HepG2 (cell line): Measurements from ENCODE around the gene ZNF345. TPM values are rescaled to one million over a fixed set of nuclear protein-coding genes. Genes with fewer than 3 reads are reported as not detected.
A peak's percentile ranks its signal among the peaks of the same experiment; 100 is the strongest.

Experiments
- ARNT2 ChIP-seq: sonication (generic); formaldehyde crosslinking; IDR thresholded peaks from 2 replicates; pipeline ENCODE4 v1.8.0; 2022; ENCODE audit warnings: mild to moderate bottlenecking, low read depth, missing genetic modification reagents, moderate library complexity
- BHLHE40 ChIP-seq: IDR thresholded peaks from 2 replicates; pipeline ENCODE4 v1.6.1; 2011; ENCODE audit warnings: low read length, improper control_type of control experiment
- CBX5 ChIP-seq: sonication (generic); formaldehyde crosslinking; IDR thresholded peaks from 2 replicates; pipeline ENCODE4 v1.4.0; 2020; ENCODE audit warnings: missing genetic modification reagents, borderline replicate concordance
- FOXM1 ChIP-seq: sonication (generic); formaldehyde crosslinking; IDR thresholded peaks from 2 replicates; pipeline ENCODE4 v1.5.0; 2020; ENCODE audit warnings: missing genetic modification reagents
- HES4 ChIP-seq: sonication (generic); formaldehyde crosslinking; IDR thresholded peaks from 2 replicates; pipeline ENCODE4 v1.9.0; 2021; ENCODE audit warnings: mild to moderate bottlenecking, missing genetic modification reagents, borderline replicate concordance
- HNF1B ChIP-seq: sonication (generic); formaldehyde crosslinking; IDR thresholded peaks from 2 replicates; pipeline ENCODE4 v1.5.1; 2020; ENCODE audit warnings: mild to moderate bottlenecking, moderate library complexity, missing genetic modification reagents
- HNF4G ChIP-seq, 2 experiments: sonication (generic) in 1 of 2; formaldehyde crosslinking in 1 of 2; IDR thresholded peaks; 2 replicates each; pipeline versions ENCODE4 v1.4.0 to v1.6.1; 2011 to 2020; ENCODE audit warnings: borderline replicate concordance in 2 of 2, low read depth in 2 of 2, mild to moderate bottlenecking in 2 of 2, low read length in 1 of 2, missing genetic modification reagents in 1 of 2, moderate library complexity in 1 of 2
- IRX3 ChIP-seq: sonication (generic); formaldehyde crosslinking; IDR thresholded peaks from 2 replicates; pipeline ENCODE4 v1.8.1; 2023; ENCODE audit warnings: mild to moderate bottlenecking, low read depth, missing genetic modification reagents, borderline replicate concordance
- NCOA2 ChIP-seq: sonication (generic); formaldehyde crosslinking; IDR thresholded peaks from 2 replicates; pipeline ENCODE4 v1.8.0; 2022; ENCODE audit warnings: inconsistent platforms
- NFE2L1 ChIP-seq: sonication (generic); formaldehyde crosslinking; IDR thresholded peaks from 2 replicates; pipeline ENCODE4 v1.4.0; 2020; ENCODE audit warnings: missing genetic modification reagents, mild to moderate bottlenecking, borderline replicate concordance
- PHF21A ChIP-seq: sonication (generic); formaldehyde crosslinking; IDR thresholded peaks from 2 replicates; pipeline ENCODE4 v1.5.0; 2020; ENCODE audit warnings: mild to moderate bottlenecking, missing genetic modification reagents
- ZC3H4 ChIP-seq: sonication (generic); formaldehyde crosslinking; IDR thresholded peaks from 2 replicates; pipeline ENCODE4 v1.4.0; 2020; ENCODE audit warnings: missing genetic modification reagents, borderline replicate concordance
- ZFYVE20 ChIP-seq: sonication (generic); formaldehyde crosslinking; IDR thresholded peaks from 2 replicates; pipeline ENCODE4 v1.8.0; 2023; ENCODE audit warnings: low read depth, mild to moderate bottlenecking, moderate library complexity, missing genetic modification reagents, borderline replicate concordance
- ZNF10 ChIP-seq: sonication (generic); formaldehyde crosslinking; IDR thresholded peaks from 2 replicates; pipeline ENCODE4 v1.4.0; 2020; ENCODE audit warnings: mild to moderate bottlenecking, low read depth, missing genetic modification reagents, borderline replicate concordance
- ZNF207 ChIP-seq: fragments of 450-650 bp; IDR thresholded peaks from 2 replicates; pipeline ENCODE4 v1.6.1; 2016; ENCODE audit warnings: antibody characterized with exemption, borderline replicate concordance
- ZNF446 ChIP-seq: sonication (generic); formaldehyde crosslinking; IDR thresholded peaks from 2 replicates; pipeline ENCODE4 v1.5.0; 2020; ENCODE audit warnings: mild to moderate bottlenecking, missing genetic modification reagents
- ZNF549 ChIP-seq: sonication (generic); formaldehyde crosslinking; IDR thresholded peaks from 2 replicates; pipeline ENCODE4 v1.5.0; 2020; ENCODE audit warnings: missing genetic modification reagents
- ZNF644 ChIP-seq: IDR thresholded peaks from 2 replicates; pipeline ENCODE4 v1.6.1; 2016; ENCODE audit warnings: low read depth
- ZNF724P ChIP-seq: sonication (generic); formaldehyde crosslinking; IDR thresholded peaks from 2 replicates; pipeline ENCODE4 v1.8.0; 2022; ENCODE audit warnings: missing genetic modification reagents, borderline replicate concordance
- ZSCAN31 ChIP-seq: sonication (generic); formaldehyde crosslinking; IDR thresholded peaks from 2 replicates; pipeline ENCODE4 v1.5.0; 2020; ENCODE audit warnings: low read depth, mild to moderate bottlenecking, missing genetic modification reagents
- polyA plus RNA-seq, 8 experiments: library from polyadenylated mRNA; depleted of rRNA in 3 of 8; stranded (reverse) in 7 of 8; unstranded in 1 of 8; fragments of >200 nt; fragmentation: Illumina TruSeq in 4 of 8; extraction: Trizol in 4 of 8; gene quantifications; 2 replicates each; pipeline versions ENCODE4 v1.2.1 to v1.2.3, GENCODE V29; 2011 to 2016; ENCODE audit warnings: low read depth in 4 of 8, missing spikeins in 1 of 8, mixed read lengths in 1 of 8; ENCODE audit not compliant: insufficient read depth in 1 of 8
- total RNA-seq, 5 experiments: library from RNA; depleted of rRNA; stranded (reverse); fragments of >200 nt; fragmentation: Illumina TruSeq; extraction: Trizol; gene quantifications; 2 replicates each; pipeline ENCODE4 v1.2.3, GENCODE V29; 2016; ENCODE audit warnings: low read depth in 1 of 5
- TF ChIP-seq, protein P1 (sequence below): sonication (generic); formaldehyde crosslinking; IDR thresholded peaks from 2 replicates; pipeline ENCODE4 v1.8.0; 2022; ENCODE audit warnings: missing genetic modification reagents, low read depth, mild to moderate bottlenecking, borderline replicate concordance
- TF ChIP-seq, protein P2 (sequence below): sonication (generic); formaldehyde crosslinking; IDR thresholded peaks from 2 replicates; pipeline ENCODE4 v1.8.1; 2023; ENCODE audit warnings: missing genetic modification reagents, inconsistent platforms, borderline replicate concordance
- TF ChIP-seq, protein P3 (sequence below): sonication (generic); formaldehyde crosslinking; IDR thresholded peaks from 2 replicates; pipeline ENCODE4 v1.8.0; 2022; ENCODE audit warnings: mild to moderate bottlenecking, missing genetic modification reagents, moderate library complexity

Gene ZNF345
- total and polyA plus RNA-seq, 2 of the 13 experiments (the other 11 are each of a cell fraction or from before 2014, with no cell fraction given) = 2.6 to 2.9 TPM

GRCh38 chr19:36849701-36850558 is 746 bp upstream of the ZNF345 start (continued):
- TF ChIP-seq ZNF644 (CRISPR knock-in tag) = no peak
- no peak for TF ChIP-seq NFE2L1 (CRISPR knock-in tag)
- TF ChIP-seq ZNF10 (CRISPR knock-in tag) = no peak
- TF ChIP-seq, protein P1, sequence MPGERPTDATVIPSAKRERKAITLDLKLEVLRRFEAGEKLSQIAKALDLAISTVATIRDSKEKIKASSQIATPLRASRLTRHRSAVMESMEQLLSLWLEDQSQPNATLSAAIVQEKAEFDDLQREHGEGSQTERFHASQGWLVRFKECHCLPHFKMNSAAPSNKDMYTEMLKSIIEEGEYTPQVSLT (CRISPR knock-in tag) = no peak
- TF ChIP-seq ZNF724P (CRISPR knock-in tag) = no peak
- no peak for TF ChIP-seq ARNT2
- no peak for TF ChIP-seq ZNF207
- TF ChIP-seq FOXM1 (CRISPR knock-in tag) = no peak
- TF ChIP-seq PHF21A (CRISPR knock-in tag) = no peak
- TF ChIP-seq NCOA2 = 0 out of 2 replicates have a peak, but pooled peaks have one; percentile 2
- no peak for TF ChIP-seq ZNF549 (CRISPR knock-in tag)
- no peak for TF ChIP-seq HES4 (CRISPR knock-in tag)
- TF ChIP-seq, protein P2, sequence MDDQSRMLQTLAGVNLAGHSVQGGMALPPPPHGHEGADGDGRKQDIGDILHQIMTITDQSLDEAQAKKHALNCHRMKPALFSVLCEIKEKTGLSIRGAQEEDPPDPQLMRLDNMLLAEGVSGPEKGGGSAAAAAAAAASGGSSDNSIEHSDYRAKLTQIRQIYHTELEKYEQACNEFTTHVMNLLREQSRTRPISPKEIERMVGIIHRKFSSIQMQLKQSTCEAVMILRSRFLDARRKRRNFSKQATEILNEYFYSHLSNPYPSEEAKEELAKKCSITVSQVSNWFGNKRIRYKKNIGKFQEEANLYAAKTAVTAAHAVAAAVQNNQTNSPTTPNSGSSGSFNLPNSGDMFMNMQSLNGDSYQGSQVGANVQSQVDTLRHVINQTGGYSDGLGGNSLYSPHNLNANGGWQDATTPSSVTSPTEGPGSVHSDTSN (CRISPR knock-in tag) = no peak
- 0 out of 2 replicates have a peak, but pooled peaks have one; percentile 54 for TF ChIP-seq ZSCAN31 (CRISPR knock-in tag)
- peak; percentile 12; the same call in 1 of the 2 replicates for TF ChIP-seq BHLHE40
- TF ChIP-seq HNF1B (CRISPR knock-in tag) = no peak; the same call in 1 of the 2 replicates
- 0 out of 2 replicates have a peak, but pooled peaks have one; percentile 54 for TF ChIP-seq IRX3
- TF ChIP-seq ZC3H4 (CRISPR knock-in tag) = no peak
- TF ChIP-seq, protein P3, sequence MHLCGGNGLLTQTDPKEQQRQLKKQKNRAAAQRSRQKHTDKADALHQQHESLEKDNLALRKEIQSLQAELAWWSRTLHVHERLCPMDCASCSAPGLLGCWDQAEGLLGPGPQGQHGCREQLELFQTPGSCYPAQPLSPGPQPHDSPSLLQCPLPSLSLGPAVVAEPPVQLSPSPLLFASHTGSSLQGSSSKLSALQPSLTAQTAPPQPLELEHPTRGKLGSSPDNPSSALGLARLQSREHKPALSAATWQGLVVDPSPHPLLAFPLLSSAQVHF (CRISPR knock-in tag) = no peak
- no peak for TF ChIP-seq ZFYVE20 (CRISPR knock-in tag)
- no peak for TF ChIP-seq CBX5 (CRISPR knock-in tag)
- TF ChIP-seq ZNF446 (CRISPR knock-in tag) = no peak
- no peak for TF ChIP-seq HNF4G (IDR thresholded peaks at IDR 0.05; ENCODE audit: borderline replicate concordance, low read depth, low read length)
- no peak for TF ChIP-seq HNF4G (CRISPR knock-in tag; IDR thresholded peaks at IDR 0.05; ENCODE audit: borderline replicate concordance, low read depth)
